Glomerular visceral epithelial cell (primary cell): Measurements from ENCODE around the gene B4GALNT4.
"Not testable (repeated sequence)": the region's sequence is repeated elsewhere in the genome, so short reads cannot be mapped to it uniquely, and the experiment has no call there.

Experiments used
- DNase-seq: peaks from one replicate; pipeline ENCODE4 v3.0.0-alpha.2; 2016; ENCODE audit errors: extremely low spot score

B4GALNT4 gene

DNA sequence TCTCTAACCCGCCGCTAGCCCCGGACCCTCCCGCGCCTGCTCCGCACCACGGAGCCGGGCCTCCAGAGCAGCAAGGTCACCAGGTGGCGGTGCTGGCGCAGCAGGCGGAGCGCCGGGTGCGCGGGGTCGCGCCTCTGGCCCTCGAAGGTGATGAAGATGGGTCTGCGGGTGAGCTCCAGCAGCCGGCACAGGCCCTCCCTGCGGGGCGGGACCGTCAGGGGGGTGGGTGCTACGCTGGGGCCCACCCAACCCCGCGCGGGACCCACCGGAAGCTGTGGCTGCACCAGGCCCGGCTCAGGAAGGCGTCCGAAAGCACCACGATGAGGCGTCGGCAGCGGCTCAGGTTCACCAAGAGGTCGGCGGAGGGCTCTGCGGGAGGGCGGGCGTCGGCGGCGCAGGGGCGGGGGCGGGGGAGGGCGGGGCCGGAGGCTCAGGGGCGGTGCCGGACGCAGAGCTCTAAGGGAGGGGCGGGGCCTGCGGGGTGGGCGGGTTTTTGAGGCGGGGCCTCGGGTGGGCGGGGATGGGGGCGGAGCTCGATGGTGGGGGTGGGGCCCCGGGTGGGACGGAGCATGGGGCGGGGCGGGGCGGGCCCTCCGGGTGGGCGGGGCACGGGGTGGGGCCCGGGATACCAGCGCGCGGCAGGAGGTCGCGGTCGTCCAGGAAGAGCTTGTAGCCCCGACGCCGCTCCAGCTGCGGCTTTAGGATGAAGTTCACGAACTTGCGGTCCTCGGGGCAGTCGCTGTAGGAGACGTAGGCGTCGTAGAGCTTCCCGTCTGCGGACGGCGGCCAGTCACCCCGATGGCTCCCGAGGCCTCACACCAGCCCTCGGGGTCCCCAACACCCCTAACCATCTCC, 37.7 kb downstream of the B4GALNT4 start:
- DNase-seq, result peak; percentile 86

DNA sequence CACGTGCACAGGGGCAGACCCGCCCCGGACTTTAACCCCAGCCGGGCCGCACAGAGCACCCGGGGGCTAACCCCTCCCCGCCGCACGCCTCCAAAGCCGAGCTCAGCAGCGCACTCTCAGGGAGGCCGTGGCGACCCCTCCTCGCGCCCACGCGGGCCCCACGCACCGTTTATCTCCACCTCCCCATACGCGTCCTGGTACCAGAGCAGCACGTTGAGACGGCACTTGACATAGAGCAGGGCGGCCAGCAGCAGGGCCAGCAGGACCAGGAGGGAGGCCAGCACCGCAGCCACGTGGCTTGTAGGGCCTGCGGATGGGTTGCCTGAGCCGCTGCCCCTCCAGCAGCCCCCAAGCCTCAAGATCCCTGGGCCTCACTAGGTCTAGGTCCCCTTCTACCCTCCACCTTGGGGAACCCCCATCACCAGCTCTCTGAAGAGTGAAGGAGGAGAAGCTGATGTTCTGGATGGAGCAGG, 38.4 kb downstream of the B4GALNT4 start:
- no peak for DNase-seq

DNA sequence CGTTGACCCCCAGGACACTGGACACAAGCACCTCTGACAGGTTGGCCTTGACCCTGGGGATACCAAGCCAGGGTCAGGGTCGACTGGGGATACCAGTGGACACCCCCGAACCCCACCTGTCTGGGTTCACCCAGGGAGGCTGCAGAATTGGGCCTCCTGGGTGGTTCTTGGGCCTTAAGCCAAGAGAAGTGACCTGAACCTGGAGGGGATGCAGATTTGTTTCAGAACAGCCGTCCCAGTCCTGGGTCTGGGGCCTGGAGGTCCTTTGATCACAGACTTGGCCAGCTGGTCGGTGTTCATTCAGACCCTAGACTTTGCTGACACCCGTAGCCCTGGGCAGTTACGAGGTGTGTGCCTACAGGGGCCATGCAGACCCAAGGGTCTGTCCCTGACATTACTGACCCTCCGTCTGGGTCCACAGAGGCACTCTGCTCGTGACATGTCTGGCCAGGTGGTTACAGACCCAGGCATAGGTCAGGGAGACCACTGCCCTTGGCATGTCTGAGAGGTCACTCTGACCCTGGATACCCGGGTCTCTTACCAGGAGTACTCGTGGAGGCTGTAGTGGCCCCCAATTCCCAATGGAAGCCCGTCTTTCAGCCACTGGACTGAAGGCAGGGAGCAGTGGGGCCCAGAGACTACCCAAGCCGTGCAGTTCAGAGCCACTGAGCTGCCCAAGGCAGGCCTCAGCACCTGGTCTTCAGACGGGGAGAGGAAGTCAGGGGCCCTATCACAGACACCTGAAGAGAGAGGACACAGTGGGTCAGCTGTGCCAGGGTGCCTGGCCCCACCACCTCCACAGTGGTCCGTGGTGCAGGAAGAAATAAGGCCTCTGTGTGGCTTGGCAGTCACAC, 39.1 kb downstream of the B4GALNT4 start:
- no peak for DNase-seq

DNA sequence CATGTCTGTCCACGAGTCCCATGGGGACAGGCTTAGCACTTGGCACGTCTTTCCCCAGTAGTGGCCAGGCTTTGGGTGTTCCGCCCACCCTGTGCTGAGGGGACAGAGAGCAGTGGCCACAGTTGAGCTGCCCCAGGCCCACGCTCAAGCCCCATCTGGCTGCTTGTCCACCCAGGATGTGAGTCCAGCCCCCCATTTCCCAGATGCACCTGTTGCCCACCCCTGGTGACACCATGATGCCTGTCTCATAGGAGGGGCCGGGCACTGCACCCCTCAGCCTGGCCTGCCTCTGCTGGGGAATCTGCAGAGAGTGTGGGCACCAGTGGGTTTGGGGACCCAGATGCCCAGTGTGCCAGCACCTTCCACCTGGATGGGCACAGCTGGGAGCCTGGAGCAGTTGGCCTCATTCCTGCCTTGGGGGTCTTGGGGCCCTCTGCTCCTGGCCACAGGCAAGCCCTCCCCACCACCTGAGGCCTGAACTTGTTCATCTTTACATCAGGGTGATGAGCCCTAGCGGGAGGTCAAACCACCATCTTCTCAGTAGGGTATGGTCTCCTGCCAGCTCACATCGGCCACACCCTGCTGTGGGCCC, 39.8 kb downstream of the B4GALNT4 start:
- DNase-seq, result no peak

DNA sequence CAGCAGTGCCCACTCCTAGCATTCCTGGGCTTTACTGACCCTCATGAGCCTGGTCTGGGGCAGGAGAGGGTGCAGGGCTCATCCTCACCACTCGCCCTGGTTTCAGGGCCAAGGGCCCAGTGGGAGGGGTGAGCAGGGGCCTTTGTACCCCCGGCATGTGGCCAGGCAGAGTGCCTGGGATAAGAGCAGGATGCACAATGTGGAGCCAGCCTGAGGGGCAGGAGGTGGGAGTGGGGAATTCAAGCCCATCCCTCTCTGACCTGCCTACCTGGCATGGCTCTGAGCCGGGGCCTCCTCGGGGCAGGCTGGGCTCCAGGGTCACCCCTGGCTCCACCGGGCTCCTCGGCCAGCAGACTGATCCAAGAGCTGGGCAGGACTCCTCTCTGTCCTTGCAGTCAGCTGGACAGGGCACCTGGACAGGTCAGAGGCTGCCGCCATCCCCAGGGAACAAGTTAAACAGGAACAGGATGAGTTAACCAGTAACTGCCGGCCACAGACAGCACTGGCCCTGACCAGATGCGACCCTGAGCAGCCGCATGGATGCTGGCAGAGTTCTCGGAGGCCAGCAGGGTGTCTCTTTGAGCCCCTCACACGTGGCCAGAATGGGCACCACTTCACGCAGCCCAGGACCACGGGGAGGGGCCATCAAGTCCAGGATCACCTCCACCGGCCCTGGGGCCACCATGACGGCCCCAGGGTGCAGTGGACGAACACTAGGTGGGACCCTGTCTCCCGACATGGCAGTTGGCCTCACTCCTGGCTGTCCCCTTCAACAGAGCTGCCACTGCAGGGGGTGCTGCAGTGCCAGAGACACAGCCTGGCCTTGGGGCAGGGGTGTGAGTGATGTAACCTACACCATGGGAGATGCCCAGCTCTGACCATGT, 40.5 kb downstream of the B4GALNT4 start:
- DNase-seq, result peak; percentile 33

DNA sequence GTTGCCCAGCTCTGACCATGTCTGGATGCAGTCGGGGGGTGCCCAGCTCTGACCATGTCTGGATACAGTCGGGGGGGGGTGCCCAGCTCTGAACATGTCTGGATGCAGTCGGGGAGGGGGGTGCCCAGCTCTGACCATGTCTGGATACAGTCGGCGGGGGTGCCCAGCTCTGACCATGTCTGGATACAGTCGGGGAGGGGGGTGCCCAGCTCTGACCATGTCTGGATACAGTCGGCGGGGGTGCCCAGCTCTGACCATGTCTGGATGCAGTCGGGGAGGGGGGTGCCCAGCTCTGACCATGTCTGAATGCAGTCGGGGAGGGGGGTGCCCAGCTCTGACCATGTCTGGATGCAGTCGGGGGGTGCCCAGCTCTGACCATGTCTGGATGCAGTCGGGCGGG, 41.4 kb downstream of the B4GALNT4 start:
- DNase-seq, result not testable (repeated sequence)

DNA sequence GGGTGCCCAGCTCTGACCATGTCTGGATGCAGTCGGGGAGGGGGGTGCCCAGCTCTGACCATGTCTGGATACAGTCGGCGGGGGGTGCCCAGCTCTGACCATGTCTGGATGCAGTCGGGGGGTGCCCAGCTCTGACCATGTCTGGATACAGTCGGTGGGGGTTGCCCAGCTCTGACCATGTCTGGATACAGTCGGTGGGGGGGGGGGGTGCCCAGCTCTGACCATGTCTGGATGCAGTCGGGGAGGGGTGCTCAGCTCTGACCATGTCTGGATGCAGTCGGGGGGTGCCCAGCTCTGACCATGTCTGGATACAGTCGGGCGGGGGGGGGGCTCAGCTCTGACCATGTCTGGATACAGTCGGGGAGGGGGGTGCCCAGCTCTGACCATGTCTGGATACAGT, 42.2 kb downstream of the B4GALNT4 start:
- DNase-seq, result not testable (repeated sequence)

DNA sequence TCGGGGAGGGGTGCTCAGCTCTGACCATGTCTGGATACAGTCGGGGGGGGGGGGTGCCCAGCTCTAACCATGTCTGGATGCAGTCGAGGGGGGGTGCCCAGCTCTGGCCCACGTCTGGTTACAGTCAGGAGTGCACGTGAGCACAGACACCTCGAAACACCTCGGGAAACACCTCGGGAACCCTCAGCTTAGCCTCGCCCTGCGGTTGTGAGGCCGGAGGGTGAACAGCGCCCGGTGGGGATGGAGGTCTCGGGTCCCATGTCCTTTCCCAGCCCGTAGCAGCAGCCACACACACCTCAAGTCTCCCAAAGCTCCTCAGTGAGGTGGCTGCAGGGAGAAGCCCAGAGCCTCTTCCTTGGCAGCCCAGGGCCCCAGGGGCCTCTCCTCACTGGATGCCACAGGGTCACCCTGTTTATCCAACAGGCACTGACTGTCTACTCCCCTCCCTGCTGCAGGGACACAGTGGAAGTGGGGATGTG, 43.4 kb downstream of the B4GALNT4 start:
- no peak for DNase-seq

DNA sequence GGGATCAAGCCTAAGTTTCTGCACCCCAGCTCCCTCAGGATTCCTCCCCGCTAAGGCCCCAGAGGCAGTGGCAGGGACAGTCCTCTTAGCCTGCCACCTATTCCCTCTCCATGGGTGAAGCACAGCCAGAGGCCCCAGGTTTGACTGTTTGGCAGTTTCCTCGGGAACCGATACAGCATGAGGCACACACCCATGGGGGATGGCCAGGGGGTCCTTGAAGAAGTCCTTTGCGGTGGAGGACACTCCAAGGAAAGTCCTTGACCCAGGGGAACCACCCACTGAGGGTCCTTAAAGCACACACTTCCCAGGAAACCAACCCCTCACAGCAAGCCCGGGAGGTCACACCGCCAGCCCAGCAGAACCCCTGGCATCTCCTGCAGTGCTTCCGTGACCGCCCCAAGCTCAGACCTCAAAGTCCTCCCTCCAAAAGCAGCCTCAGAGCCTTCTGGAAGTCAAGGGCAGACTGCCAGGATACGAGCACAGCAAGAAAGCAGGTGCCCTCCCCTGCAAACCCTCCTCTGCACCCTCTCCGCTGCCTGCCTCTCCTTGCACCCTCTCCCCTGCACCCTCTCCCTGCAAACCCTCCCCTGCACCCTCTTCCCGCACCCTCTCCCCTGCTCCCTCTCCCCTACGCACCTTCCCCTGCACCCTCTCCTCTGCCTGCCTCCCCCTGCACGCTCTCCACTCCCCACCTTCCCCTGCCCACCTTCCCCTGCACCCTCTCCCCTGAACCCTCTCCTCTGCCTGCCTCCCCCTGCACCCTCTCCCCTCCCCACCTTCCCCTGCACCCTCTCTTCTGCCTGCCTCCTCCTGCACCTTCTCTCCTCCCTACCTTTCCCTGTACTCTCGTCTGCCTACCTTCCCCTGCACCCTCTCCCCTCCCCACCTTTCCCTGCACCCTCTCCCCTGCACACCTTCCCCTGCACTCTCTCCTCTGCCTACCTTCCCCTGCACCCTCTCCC, 44.1 kb downstream of the B4GALNT4 start:
- DNase-seq, result no peak

DNA sequence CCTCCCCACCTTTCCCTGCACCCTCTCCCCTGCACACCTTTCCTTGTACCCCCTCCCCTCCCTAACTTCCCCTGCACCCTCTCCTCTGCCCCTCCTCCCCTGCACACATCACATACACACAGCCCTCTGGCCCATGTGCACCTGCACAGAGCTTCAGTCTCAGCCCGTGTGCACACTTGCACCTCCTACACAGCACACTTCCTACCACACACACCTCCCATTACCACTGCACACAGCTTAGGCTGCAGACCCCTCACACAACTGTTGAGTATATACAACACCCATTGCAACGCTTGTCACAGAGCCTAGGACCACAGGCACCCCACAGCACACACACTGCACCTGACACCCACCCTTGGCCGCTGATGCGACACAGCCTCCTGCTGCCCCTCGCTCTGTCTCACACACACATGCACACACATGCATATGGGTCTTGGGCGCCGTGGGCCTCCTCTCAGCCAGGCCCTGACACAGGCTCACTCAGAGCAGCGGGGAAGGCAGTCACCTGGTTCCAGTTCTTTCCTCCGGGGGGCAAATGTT, 45.1 kb downstream of the B4GALNT4 start:
- no peak for DNase-seq

DNA sequence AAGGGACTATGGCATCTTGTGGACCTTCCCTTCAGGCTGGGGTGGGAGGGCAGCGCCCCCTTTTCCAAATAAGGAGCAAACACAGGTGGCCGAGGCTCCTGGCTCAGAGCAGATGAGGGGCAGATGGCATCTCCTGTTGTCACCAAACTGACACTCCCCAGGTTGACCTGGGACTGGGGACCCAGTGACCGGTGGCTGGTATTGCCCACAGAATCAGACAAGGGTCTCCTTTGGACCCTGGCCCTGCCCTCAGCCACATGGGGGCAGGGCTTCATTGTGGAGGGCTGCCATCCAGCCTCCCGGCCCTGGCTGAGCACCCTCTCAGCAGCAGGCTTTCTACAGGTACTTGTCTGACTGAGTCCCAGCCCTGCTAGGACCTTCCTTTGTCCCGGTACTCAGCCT, 46.3 kb downstream of the B4GALNT4 start:
- DNase-seq, result no peak

DNA sequence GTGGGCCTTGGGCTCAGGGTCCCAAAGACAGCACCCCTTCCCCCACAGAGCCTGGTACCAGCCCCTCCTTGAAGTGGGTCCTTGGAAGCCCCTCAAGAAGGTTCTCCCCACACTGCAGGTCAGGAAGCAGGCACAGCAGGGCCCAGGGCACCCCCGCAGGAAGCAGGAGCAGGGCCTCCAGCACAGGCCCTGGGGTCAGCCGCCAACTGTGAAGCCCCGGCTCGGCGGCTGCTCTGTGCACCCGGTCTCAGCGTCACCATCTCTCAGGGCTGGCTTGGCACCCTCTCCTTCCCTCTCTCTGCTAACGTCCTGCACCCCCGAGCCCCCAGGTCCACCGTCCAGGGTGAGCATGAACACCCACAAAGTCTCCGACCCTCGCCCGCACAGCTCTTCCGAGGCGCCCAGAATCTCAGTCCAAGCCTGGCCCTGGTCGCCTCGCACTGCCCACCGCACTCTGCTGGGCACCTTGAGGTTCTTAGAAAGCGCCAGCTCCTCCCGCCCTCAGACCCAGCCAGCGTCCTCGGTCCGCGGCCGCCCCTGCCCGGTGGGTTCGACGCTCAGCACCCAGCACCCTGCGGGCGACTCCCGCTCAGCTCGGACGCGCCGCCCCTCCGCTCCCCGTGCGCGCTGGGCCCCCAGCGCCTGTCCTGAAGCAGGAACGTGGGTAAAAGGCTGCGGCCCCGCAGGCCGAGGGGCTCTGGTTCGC, 46.9 kb downstream of the B4GALNT4 start:
- DNase-seq, result no peak

DNA sequence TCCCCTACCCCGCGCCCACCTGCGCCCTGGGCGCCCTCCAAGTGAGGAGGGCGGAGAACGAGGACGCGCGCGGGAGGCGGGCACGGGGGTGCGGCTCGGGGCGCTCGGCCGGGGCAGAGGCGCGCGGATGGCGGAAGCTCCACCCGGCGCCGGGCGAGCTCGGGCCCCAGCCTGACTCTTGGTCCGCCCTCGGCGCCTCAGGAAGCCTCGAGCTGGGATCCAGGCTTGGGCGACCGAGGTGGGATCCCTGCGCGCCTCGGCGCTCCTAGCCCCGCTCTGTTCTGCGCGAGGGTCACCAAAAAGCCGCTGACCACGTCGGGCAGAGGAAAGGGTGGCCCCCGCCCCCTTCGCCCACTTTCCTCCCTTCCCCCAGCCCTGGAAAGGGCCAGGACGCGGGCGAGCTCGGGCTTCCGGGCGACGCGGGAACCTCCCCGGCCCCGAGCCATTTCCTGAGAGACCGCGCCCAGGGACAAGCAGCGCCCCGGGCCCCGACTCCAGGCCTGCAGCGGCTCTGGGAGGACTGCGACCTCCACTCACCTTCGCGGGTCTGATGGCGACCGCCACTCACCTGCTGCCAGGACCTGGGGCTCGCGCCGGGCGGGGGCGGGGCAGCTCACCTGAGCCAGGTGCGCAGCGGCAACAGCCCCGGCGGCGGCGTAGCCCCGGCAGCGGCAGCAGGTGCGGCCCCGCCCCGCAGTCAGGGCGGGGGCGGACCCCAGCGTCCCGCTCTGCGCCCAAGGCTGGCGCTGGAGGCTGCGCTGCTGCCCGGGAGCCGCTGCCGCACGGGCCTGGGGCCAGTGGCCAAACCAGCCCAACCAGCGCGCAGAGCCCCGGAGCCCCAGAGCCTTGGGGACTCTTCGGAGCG, 47.7 kb downstream of the B4GALNT4 start:
- DNase-seq, result peak; percentile 33

DNA sequence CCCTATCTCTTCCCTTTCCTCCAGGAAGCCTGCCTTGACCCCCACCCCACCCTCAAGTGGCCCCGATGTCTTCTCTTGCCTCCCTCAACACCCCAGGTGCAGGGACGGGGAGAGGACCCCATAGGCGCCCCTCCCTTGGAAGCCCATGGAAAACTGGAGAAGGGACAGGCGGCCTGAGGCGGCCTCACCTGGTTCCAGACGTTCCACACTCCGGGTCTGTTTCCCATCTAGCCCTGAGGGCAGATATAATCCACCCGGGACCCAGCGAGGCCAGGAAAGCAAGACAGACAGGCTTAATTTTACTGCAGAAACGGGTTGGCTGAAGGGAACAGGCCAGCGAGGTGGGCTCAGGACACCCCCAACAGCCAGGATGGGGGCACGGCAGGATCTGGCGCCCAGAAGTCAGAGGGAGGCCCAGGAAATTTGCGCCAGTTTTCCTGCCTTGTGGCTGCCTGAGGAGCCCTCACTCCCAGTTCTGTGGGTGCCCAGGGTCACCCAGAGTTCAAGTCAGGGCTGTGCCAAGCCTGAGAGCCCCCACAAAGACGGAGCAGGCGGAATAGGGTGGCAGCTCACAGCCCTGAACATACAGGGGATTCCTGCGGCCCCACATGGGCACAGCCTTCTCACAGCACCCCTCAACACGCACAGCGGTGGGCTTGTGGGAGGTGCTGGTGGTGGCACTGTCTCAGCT, 48.5 kb downstream of the B4GALNT4 start:
- no peak for DNase-seq

DNA sequence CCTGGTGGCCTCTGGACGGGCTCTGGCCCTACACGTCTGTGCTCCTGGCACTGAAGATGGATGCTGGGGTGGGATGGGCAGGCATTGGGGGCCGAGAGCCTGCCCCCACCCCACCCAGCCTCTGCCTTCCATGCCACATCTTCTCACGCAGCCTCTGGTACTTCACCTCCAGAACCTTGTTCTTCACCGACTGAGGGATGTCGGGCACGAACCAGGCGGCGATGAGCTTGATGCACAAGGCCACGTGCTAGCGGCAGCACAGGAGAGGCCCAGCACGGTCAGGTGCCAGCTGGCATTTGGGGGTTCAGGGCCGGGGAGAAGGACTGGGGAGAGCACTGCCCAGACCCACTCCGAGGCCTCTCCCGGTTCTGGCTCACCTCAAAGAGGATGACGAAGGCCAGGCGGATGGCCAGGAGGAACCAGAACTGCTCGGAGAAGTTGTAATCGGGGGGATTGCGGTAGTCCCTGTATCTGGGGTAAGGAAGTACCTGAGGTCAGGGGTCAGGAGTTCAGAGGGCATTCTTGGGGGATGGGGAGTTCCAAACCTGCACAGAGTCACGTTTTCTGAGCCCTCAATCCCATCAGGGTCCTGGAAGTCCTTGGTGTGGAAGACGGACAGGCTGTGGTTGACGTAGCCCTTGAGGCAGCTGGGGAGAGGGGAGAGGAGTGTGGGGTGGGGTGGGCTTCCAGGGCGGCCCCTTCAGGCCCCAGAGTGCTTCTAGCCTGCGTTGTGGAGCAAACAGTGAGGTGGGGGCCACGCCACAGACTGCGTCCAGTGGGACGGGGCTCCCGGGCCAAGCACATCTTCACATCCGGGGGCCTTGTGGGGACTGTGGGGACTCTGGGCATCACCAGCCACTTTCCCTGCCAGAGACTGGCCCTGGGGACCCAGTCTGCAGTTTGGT, 49.3 kb downstream of the B4GALNT4 start:
- no peak for DNase-seq

DNA sequence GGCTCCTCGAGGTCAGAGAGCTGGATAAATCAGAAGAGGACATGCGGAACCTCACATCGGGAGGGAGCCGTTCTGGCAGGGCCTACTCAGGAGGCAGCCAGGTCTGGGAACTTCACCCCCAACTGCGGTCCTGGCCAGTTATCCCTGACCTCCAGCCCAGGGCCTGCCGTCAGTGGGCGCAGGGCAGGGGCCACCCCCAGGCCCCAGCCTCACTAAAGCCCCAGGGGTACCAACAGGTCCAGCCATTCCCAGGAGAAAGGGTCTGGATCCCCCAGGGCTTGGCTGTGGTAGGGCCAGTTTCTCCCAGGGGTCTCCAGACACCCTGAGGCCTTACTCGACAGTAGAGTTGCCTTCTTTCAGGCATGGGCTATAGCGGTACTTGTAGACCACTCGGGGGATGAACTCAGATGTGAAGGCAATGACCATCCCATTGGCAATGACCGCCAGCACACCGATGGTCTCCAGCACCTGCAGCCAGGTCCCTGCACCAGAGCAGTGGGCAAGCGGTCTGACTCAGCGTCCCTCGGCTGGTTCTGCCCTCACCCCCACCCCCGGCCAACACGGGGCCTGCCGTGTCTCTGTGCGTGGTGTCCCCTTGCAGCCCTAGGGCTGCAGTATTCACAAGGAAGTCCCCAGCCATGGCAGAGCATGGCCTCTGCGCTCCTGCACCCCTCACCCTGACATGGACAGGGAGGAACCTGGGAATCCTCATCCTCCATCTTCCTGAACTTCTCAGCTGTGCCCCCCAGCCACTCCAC, 50.1 kb downstream of the B4GALNT4 start:
- DNase-seq, result no peak
